ENCODE measurements around the gene CEP350.

- TF ChIP-seq CTCF (IDR thresholded peaks at IDR 0.05) (peak in 3 of 6 experiments; percentile 18 to 35 (median 19)), POLR2A (IDR thresholded peaks at IDR 0.05) (no peak), EP300 (IDR thresholded peaks at IDR 0.05) (no peak)
These were observed 577 bp upstream of the CEP350 start for GRCh38 chr1:179953974-179954492.
